Natural killer cell (primary cell): ENCODE data around the gene UBE2F. TPM values are rescaled to one million over a fixed set of nuclear protein-coding genes. Genes with fewer than 3 reads are reported as not detected.
A peak's percentile ranks its signal among the peaks of the same experiment; 100 is the strongest.
"Not testable (repeated sequence)": the region's sequence is repeated elsewhere in the genome, so short reads cannot be mapped to it uniquely, and the experiment has no call there.

Source experiments
- ATAC-seq, 3 donors: fragments of 150-1000 bp in 2 of 3; fragments of 200-7000 bp in 1 of 3; cut with Tn5 transposase; 1 replicate in 1 of 3; 2 replicates in 2 of 3; pipeline ENCODE4 v1.10.0; 2021; ENCODE audit warnings: mild to moderate bottlenecking in 2 of 3, moderate library complexity in 2 of 3
- DNase-seq, 2 donors: peaks; one replicate each; pipeline versions ENCODE4 v3.0.0 to v3.0.0-alpha.2; 2013 to 2021; ENCODE audit warnings: mixed read lengths in 1 of 2
- H3K27ac ChIP-seq: one replicate; pipeline ENCODE4 v1.5.1; 2013; ENCODE audit warnings: mild to moderate bottlenecking, low read length
- H3K27me3 ChIP-seq: one replicate; pipeline ENCODE4 v1.6.1; 2013; ENCODE audit warnings: low read length; ENCODE audit not compliant: control insufficient read depth, insufficient read depth
- H3K36me3 ChIP-seq: one replicate; pipeline ENCODE4 v1.6.1; 2013; ENCODE audit warnings: low read length; ENCODE audit not compliant: control insufficient read depth, insufficient read depth
- H3K4me1 ChIP-seq: one replicate; pipeline ENCODE4 v1.6.1; 2013; ENCODE audit warnings: low read length; ENCODE audit not compliant: control insufficient read depth, insufficient read depth
- H3K4me3 ChIP-seq: one replicate; pipeline ENCODE4 v1.5.1; 2013; ENCODE audit warnings: low read length
- H3K9me3 ChIP-seq: one replicate; pipeline ENCODE4 v1.6.1; 2013; ENCODE audit warnings: low read length; ENCODE audit not compliant: control insufficient read depth, insufficient read depth
- H3K27ac Mint-ChIP-seq, 2 donors: one replicate each; pipeline ENCODE4 v1.8.0; 2022; ENCODE audit warnings: mild to moderate bottlenecking in 2 of 2, mixed read lengths in 2 of 2, moderate library complexity in 1 of 2
- H3K27me3 Mint-ChIP-seq, 2 donors: one replicate each; pipeline ENCODE4 v1.8.0; 2022; ENCODE audit warnings: low read depth in 2 of 2, mixed read lengths in 2 of 2
- H3K36me3 Mint-ChIP-seq: one replicate; pipeline ENCODE4 v1.8.0; 2022; ENCODE audit warnings: mixed read lengths
- H3K4me1 Mint-ChIP-seq, 2 donors: one replicate each; pipeline ENCODE4 v1.8.0; 2022; ENCODE audit warnings: mixed read lengths in 2 of 2
- H3K4me3 Mint-ChIP-seq: one replicate; pipeline ENCODE4 v1.8.0; 2022; ENCODE audit warnings: mild to moderate bottlenecking, moderate library complexity, mixed read lengths
- H3K9me3 Mint-ChIP-seq, 2 donors: one replicate each; pipeline ENCODE4 v1.8.0; 2022; ENCODE audit warnings: mixed read lengths in 2 of 2
- WGBS: methylation state at CpG from one replicate; pipeline ENCODE4 v1.1.7; 2013; ENCODE audit warnings: missing lambda C conversion rate; ENCODE audit not compliant: insufficient coverage; 5-methylcytosine and 5-hydroxymethylcytosine counted together
- intact Hi-C: fragments of 100-400 bp; cut with micrococcal nuclease; formaldehyde crosslinking; loops from one replicate; pipeline ENCODE4 v1.14.2; 2022
- total RNA-seq, 4 donors: library from RNA; stranded (reverse); fragments of 120-200 nt in 1 of 4; gene quantifications; one replicate each; pipeline versions ENCODE4 v1.2.3 to v1.2.4, GENCODE V29; 2013 to 2022
- TF ChIP-seq, protein P1 (sequence below): fragments of 200-600 bp; IDR thresholded peaks from one replicate; pipeline ENCODE4 v1.8.0; 2022; ENCODE audit warnings: antibody characterized with exemption

The UBE2F gene
- total RNA-seq, 3 donors from 2014 or later (not counting 1 experiment from before 2014, with no cell fraction given), result 82.4 to 135 (median 96.1) TPM

DNA sequence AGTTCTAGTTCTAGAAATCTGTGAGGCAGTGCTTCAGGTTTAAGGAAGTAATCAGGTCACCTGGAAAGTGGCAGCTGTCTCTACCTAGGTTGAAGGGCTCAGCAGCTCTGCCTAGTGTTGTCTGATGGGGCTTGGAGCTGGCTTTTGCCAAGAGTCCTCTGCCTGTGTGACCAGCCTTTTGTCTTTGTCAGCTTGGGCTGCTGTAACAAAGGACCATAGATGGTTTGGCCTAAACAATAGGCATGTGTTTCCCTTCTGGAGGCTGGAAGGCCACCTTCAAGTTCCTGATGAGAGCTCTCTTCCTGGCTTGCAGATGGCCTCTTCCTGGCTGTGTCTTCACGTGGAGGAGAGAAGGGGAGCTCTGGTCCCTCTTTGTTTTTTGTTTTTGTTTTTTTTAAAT lies 13.3 kb downstream of the UBE2F start:
- Histone ChIP-seq H3K9me3 (no peaks in the 10 kb centered on the region), H3K27me3 (no peaks in the 10 kb centered on the region), H3K36me3 (peaks cover 23% of the 10 kb centered on the region), H3K4me3 (no peak overlapping the region), H3K27ac (peak overlapping the region; percentile 54), H3K4me1 (peaks cover 69% of the 10 kb centered on the region)
- TF ChIP-seq, protein P1, sequence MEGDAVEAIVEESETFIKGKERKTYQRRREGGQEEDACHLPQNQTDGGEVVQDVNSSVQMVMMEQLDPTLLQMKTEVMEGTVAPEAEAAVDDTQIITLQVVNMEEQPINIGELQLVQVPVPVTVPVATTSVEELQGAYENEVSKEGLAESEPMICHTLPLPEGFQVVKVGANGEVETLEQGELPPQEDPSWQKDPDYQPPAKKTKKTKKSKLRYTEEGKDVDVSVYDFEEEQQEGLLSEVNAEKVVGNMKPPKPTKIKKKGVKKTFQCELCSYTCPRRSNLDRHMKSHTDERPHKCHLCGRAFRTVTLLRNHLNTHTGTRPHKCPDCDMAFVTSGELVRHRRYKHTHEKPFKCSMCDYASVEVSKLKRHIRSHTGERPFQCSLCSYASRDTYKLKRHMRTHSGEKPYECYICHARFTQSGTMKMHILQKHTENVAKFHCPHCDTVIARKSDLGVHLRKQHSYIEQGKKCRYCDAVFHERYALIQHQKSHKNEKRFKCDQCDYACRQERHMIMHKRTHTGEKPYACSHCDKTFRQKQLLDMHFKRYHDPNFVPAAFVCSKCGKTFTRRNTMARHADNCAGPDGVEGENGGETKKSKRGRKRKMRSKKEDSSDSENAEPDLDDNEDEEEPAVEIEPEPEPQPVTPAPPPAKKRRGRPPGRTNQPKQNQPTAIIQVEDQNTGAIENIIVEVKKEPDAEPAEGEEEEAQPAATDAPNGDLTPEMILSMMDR, result no peak
- peak overlapping the region; percentile 87 to 94 for H3K27ac Mint-ChIP-seq
- peak overlapping the region; percentile 71 for H3K4me3 Mint-ChIP-seq
- intact Hi-C loops, result no loop called here
- H3K36me3 Mint-ChIP-seq, result no peaks in the 10 kb centered on the region
- DNase-seq (no peak), ATAC-seq (no peak)
- no peaks in the 10 kb centered on the region for H3K27me3 Mint-ChIP-seq
- no peaks in the 10 kb centered on the region for H3K9me3 Mint-ChIP-seq
- peaks cover 76 to 89% of the 10 kb centered on the region in 2 donors for H3K4me1 Mint-ChIP-seq
- no CpG with 5 or more reads among the region's 1 CpG for WGBS

DNA sequence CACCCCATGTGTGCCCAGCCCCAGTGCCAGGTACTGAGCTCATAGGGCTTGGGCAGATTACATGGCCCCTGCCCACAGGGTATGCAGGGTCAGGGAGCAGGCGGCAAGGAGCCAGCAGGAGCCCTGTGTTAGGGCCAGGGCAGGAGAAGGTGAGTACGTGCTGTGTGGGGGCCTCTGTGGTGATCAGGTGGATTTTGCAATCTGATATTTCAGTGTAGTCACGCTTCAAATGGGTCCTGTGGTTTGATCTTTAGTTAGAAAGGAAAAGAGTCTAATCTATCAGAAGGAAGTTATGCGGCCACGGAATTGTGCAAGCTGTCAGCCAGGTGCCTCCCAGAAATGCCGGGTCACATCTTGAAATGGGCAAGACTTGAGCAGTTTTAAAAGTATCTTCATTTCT lies 13.9 kb downstream of the UBE2F start:
- Mint-ChIP-seq H3K27ac (peak overlapping the region; percentile 87 to 94), H3K4me3 (peak overlapping the region; percentile 67), H3K4me1 (peaks cover 82 to 95% of the 10 kb centered on the region in 2 donors), H3K9me3 (no peaks in the 10 kb centered on the region), H3K36me3 (no peaks in the 10 kb centered on the region), H3K27me3 (no peaks in the 10 kb centered on the region)
- TF ChIP-seq, protein P1, result no peak
- DNase-seq (peak in 1 of 2 donors; percentile 21), ATAC-seq (peak; percentile 25 to 50 (median 30))
- peak overlapping the region; percentile 54 for H3K27ac ChIP-seq
- H3K27me3 ChIP-seq, result no peaks in the 10 kb centered on the region
- H3K4me1 ChIP-seq, result peaks cover 68% of the 10 kb centered on the region
- intact Hi-C loops, result no loop called here
- H3K4me3 ChIP-seq, result no peak overlapping the region
- H3K9me3 ChIP-seq, result no peaks in the 10 kb centered on the region
- H3K36me3 ChIP-seq, result peaks cover 17% of the 10 kb centered on the region
- WGBS, result 23% methylated on average over 6 of the region's 6 CpGs

DNA sequence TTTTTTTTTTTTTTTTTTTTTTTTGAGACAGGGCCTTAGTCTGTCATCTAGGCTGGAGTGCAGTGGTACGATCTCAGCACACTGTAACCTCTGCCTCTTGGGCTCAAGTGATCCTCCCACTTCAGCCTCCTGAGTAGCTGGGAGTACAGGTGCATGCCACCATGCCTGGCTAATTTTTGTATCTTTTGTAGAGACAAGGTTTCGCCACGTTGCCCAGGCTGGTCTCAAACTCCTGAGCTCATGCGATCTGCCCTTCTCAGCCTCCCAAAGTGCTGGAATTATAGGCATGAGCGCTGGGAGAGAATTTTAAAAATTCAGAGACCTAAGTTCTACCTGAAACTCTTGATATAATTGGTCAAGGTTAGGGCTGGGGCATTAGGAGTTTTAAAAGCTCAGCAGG lies 14.8 kb downstream of the UBE2F start:
- 99% methylated on average over 5 of the region's 5 CpGs for WGBS
- H3K27ac Mint-ChIP-seq, result peak overlapping the region; percentile 87 to 94
- intact Hi-C loops, result not testable (repeated sequence)

DNA sequence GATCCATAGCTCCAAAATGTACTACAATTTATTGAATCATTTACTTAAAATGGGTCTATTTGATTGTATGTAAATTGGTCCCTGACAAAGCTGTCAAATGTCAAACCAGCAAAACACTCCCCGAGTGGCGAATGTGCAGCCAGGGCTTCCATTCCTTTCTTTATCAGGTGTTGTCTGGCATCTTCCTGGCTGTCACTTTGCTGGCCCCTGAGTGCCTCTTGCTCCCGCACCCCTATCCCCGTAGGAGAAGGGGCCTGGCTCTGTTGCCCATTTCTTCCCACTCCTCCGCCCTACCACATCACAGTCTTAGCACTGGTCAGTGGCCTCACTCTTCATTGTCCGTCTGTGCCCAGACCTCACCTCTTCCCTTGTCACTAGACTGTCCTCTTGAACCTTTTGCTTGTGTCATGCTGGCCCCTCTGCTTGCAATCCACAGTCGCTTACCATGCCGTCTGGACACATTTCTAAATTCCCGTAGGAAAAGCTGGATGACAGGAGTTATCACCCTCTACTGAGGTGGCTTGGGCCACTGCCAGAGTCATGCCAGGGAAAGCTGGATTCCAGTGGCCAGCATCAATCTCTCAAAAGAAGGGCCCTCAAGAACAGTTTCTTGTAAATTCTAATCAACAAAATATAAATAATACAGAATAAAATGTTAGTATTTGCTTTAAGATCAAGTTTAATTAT lies 15.4 kb downstream of the UBE2F start:
- Histone ChIP-seq H3K4me3 (no peak overlapping the region), H3K9me3 (peaks cover 1% of the 10 kb centered on the region), H3K36me3 (peaks cover 5% of the 10 kb centered on the region), H3K27ac (no peak overlapping the region), H3K4me1 (peaks cover 54% of the 10 kb centered on the region), H3K27me3 (no peaks in the 10 kb centered on the region)
- Mint-ChIP-seq H3K4me3 (no peak overlapping the region), H3K27me3 (no peaks in the 10 kb centered on the region), H3K4me1 (peaks cover 82 to 92% of the 10 kb centered on the region in 2 donors), H3K36me3 (no peaks in the 10 kb centered on the region), H3K9me3 (no peaks in the 10 kb centered on the region), H3K27ac (peak overlapping the region; percentile 64 to 71)
- TF ChIP-seq, protein P1, result no peak
- intact Hi-C loops, result no loop called here
- ATAC-seq (no peak), DNase-seq (no peak)
- 96% methylated on average over 9 of the region's 9 CpGs for WGBS

More for the DNA sequence above, 14.8 kb downstream of the UBE2F start:
- not testable (repeated sequence) for H3K27ac ChIP-seq, H3K4me3 Mint-ChIP-seq, H3K27me3 ChIP-seq, H3K9me3 Mint-ChIP-seq, H3K4me3 ChIP-seq, H3K36me3 Mint-ChIP-seq, H3K27me3 Mint-ChIP-seq, H3K9me3 ChIP-seq, H3K36me3 ChIP-seq, ATAC-seq, DNase-seq
- H3K4me1 Mint-ChIP-seq, result peaks cover 82 to 93% of the 10 kb centered on the region in 2 donors
- H3K4me1 ChIP-seq, result peaks cover 60% of the 10 kb centered on the region
